Measurements from ENCODE around the gene MDC1. TPM values are rescaled to one million over a fixed set of nuclear protein-coding genes. Genes with fewer than 3 reads are reported as not detected.
"Not testable (repeated sequence)": the region's sequence is repeated elsewhere in the genome, so short reads cannot be mapped to it uniquely, and the experiment has no call there.

Gene MDC1
- polyA plus RNA-seq, 1 of the 3 experiments (the other 2 are of a cell fraction) = 10.4 TPM

DNA sequence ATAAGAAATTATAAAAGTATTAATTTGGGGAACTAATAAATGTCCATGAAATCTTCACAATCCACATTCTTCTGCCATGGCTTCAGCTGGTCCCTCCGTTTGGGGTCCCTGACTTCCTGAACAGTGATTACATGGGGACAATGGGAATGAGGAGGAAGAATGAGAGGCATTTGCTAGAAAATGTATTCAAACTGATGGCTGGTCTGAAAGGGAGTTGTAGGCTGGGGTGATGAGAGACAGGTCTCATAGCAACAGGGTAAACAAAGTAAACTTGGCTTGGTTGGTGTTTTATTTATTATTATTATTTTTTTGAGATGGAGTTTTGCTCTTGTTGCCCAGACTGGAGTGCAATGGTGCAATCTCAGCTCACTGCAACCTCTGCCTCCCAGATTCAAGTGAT lies 48.4 kb upstream of the MDC1 start:
- H3K27me3 ChIP-seq (ENCODE audit: insufficient read depth); H3K79me2 ChIP-seq (ENCODE audit: insufficient read depth); POLR2A ChIA-PET; H3K9me2 ChIP-seq; H3K4me3 ChIP-seq (ENCODE audit: low read depth in 2 of 2, low read length in 1 of 2); H4K20me1 ChIP-seq (ENCODE audit: insufficient read depth); H3K9ac ChIP-seq; H2AFZ ChIP-seq (ENCODE audit: low read depth); H3K27ac ChIP-seq (ENCODE audit: low read depth in 2 of 2, low read length in 1 of 2); H3K4me2 ChIP-seq; H3K36me3 ChIP-seq (replicated peaks in 1 of 2; ENCODE audit: control insufficient read depth in 1 of 2, insufficient read depth in 2 of 2, low read length in 1 of 2); H3K9me3 ChIP-seq; DNase-seq: not testable (repeated sequence)
- CTCF ChIA-PET = interaction anchor here (1.6 kb wide), 1 partner anchor 11 kb away, joined by 4 read pairs; no protein-coding TSS in a partner anchor
- 80% methylated on average over 1 of the region's 1 CpG for WGBS (ENCODE audit: low lambda C conversion rate)
- Histone ChIP-seq H3K4me1 (ENCODE audit: control insufficient read depth in 1 of 2, insufficient read depth in 2 of 2, low read depth in 1 of 2, low read length in 1 of 2) (peaks cover 34% of the 10 kb centered on the region in 2 experiments), H3F3A (replicated peaks; ENCODE audit: insufficient read depth) (peaks cover 31% of the 10 kb centered on the region)

DNA sequence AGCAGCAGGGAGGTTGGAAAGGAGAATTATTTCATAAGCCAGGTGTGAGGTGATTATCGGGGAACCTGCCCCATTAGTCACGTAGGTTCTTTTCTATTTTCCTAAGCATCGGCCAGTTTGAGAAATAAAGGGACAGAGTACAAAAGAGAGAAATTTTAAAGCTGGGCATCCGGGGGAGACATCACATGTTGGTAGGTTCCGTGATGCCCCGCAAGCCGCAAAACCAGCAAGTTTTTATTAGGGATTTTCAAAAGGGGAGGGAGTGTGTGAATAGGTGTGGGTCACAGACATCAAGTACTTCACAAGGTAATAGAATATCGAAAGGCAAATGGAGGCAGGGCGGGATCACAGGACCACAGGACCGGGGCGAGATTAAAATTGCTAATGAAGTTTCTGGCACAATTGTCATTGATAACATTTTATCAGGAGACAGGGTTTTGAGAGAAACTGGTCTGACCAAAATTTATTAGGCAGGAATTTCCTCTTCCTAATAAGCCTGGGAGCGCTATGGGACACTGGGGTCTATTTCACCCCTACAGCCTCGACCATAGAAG lies 47.5 kb upstream of the MDC1 start:
- H4K20me1 ChIP-seq (ENCODE audit: insufficient read depth); H3K79me2 ChIP-seq (ENCODE audit: insufficient read depth); POLR2A ChIA-PET; H3K36me3 ChIP-seq (replicated peaks in 1 of 2; ENCODE audit: control insufficient read depth in 1 of 2, insufficient read depth in 2 of 2, low read length in 1 of 2); H3K9me3 ChIP-seq; H3K9me2 ChIP-seq; DNase-seq; H2AFZ ChIP-seq (ENCODE audit: low read depth); H3K4me3 ChIP-seq (ENCODE audit: low read depth in 2 of 2, low read length in 1 of 2); H3K27me3 ChIP-seq (ENCODE audit: insufficient read depth): not testable (repeated sequence)
- Histone ChIP-seq H3K9ac (peak overlapping the region; percentile 53; the same call in 1 of the 2 replicates), H3F3A (replicated peaks; ENCODE audit: insufficient read depth) (peaks cover 33% of the 10 kb centered on the region), H3K4me1 (ENCODE audit: control insufficient read depth in 1 of 2, insufficient read depth in 2 of 2, low read depth in 1 of 2, low read length in 1 of 2) (peaks cover 25 to 26% of the 10 kb centered on the region in 2 experiments; a peak in 3 of 4 replicates), H3K4me2 (peak overlapping the region; percentile 66; the same call in 1 of the 2 replicates), H3K27ac (ENCODE audit: low read depth in 2 of 2, low read length in 1 of 2) (peak overlapping the region; percentile 80 to 85)
- WGBS (ENCODE audit: low lambda C conversion rate) = 89% methylated on average over 13 of the region's 13 CpGs
- CTCF ChIA-PET = interaction anchor here (2.0 kb wide), 1 partner anchor 10 kb away, joined by 5 read pairs; no protein-coding TSS in a partner anchor

DNA sequence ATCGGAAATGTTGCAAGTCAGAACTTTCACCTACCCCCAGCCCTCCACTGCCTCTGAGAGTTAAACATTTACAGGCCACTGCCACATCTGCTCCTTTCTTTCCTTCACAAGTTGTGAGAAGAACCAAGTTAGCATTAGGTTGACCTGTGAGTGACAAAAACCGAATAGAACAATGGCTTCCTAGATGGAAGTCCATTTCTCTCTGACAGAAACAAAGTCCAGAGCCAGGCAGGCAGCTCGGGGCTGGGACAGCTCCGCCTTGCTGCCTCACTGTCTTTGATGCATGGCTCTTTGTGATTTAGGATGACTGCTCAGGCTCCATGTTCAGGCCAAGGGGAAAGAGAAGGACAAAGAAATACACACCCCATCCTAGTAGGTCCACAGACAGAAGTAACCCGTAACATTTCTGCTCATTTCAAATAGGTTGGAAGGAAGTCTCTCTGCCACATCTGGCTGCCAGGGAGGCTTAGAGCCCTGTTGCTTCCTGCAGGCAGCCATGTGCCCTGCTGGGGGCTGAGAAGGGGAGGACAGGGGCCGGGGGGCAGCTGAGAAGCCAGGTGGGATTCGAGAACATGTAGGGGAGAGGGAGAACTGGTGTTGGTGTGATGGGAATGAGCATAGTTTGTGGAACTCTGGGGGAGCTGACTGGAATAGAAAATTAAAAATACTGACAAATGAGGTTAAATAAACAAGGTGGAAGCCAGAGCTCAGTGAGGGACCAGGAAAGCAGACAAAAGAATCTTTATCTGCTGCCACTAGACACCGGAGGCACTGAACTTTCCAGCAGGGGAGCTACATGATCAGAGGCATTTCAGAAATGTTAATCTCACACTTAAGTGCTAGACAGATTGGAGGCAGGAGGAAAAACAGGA lies 46.8 kb upstream of the MDC1 start:
- H4K20me1 ChIP-seq (ENCODE audit: insufficient read depth) = no peaks in the 10 kb centered on the region
- H3K4me3 ChIP-seq (ENCODE audit: low read depth in 2 of 2, low read length in 1 of 2) = no peak overlapping the region
- peak overlapping the region; percentile 53 for H3K9ac ChIP-seq
- no peaks in the 10 kb centered on the region for H3K79me2 ChIP-seq (ENCODE audit: insufficient read depth)
- H3K4me2 ChIP-seq = peak overlapping the region; percentile 66
- ChIA-PET CTCF (interaction anchor here (0.9 to 2.0 kb wide), 2 partner anchors 9 to 64 kb away, joined by 3 to 5 read pairs; no protein-coding TSS in a partner anchor), POLR2A (no interaction called here)
- no peak for DNase-seq
- peaks cover 18 to 24% of the 10 kb centered on the region in 2 experiments; a peak in 3 of 4 replicates for H3K4me1 ChIP-seq (ENCODE audit: control insufficient read depth in 1 of 2, insufficient read depth in 2 of 2, low read depth in 1 of 2, low read length in 1 of 2)
- WGBS (ENCODE audit: low lambda C conversion rate) = 52% methylated on average over 8 of the region's 8 CpGs
- H3F3A ChIP-seq (replicated peaks; ENCODE audit: insufficient read depth) = peaks cover 34% of the 10 kb centered on the region
- no peaks in the 10 kb centered on the region for H3K9me3 ChIP-seq
- peak overlapping the region; percentile 75 for H2AFZ ChIP-seq (ENCODE audit: low read depth)
- H3K27me3 ChIP-seq (ENCODE audit: insufficient read depth) = no peaks in the 10 kb centered on the region
- H3K9me2 ChIP-seq = no peaks in the 10 kb centered on the region
- H3K27ac ChIP-seq (ENCODE audit: low read depth in 2 of 2, low read length in 1 of 2) = peak overlapping the region; percentile 80 to 85
- no peaks in the 10 kb centered on the region for H3K36me3 ChIP-seq (replicated peaks in 1 of 2; ENCODE audit: control insufficient read depth in 1 of 2, insufficient read depth in 2 of 2, low read length in 1 of 2)
- TF ChIP-seq, protein P1, sequence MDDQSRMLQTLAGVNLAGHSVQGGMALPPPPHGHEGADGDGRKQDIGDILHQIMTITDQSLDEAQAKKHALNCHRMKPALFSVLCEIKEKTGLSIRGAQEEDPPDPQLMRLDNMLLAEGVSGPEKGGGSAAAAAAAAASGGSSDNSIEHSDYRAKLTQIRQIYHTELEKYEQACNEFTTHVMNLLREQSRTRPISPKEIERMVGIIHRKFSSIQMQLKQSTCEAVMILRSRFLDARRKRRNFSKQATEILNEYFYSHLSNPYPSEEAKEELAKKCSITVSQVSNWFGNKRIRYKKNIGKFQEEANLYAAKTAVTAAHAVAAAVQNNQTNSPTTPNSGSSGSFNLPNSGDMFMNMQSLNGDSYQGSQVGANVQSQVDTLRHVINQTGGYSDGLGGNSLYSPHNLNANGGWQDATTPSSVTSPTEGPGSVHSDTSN (IDR thresholded peaks at IDR 0.05) = peak; percentile 78
- TF ChIP-seq, protein P2, sequence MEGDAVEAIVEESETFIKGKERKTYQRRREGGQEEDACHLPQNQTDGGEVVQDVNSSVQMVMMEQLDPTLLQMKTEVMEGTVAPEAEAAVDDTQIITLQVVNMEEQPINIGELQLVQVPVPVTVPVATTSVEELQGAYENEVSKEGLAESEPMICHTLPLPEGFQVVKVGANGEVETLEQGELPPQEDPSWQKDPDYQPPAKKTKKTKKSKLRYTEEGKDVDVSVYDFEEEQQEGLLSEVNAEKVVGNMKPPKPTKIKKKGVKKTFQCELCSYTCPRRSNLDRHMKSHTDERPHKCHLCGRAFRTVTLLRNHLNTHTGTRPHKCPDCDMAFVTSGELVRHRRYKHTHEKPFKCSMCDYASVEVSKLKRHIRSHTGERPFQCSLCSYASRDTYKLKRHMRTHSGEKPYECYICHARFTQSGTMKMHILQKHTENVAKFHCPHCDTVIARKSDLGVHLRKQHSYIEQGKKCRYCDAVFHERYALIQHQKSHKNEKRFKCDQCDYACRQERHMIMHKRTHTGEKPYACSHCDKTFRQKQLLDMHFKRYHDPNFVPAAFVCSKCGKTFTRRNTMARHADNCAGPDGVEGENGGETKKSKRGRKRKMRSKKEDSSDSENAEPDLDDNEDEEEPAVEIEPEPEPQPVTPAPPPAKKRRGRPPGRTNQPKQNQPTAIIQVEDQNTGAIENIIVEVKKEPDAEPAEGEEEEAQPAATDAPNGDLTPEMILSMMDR (IDR thresholded peaks at IDR 0.05) = peak; percentile 26
- TF ChIP-seq MXI1 (IDR thresholded peaks at IDR 0.05; ENCODE audit: low read depth, low read length) (no peak), FOSL2 (IDR thresholded peaks at IDR 0.05; ENCODE audit: borderline replicate concordance, low read depth) (no peak), RAD21 (IDR thresholded peaks at IDR 0.05; ENCODE audit: low read length) (no peak), EP300 (IDR thresholded peaks at IDR 0.05; ENCODE audit: borderline replicate concordance in 1 of 2, low read depth in 1 of 2, low read length in 1 of 2) (0 out of 4 replicates have a peak, but pooled peaks of 1 of the 2 experiments have one; percentile 19), SIN3A (IDR thresholded peaks at IDR 0.05; ENCODE audit: borderline replicate concordance, low read depth, low read length) (no peak), MEF2A (IDR thresholded peaks at IDR 0.05; ENCODE audit: borderline replicate concordance, low read depth) (no peak)
- TF ChIP-seq, protein P3, sequence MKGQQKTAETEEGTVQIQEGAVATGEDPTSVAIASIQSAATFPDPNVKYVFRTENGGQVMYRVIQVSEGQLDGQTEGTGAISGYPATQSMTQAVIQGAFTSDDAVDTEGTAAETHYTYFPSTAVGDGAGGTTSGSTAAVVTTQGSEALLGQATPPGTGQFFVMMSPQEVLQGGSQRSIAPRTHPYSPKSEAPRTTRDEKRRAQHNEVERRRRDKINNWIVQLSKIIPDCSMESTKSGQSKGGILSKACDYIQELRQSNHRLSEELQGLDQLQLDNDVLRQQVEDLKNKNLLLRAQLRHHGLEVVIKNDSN (IDR thresholded peaks at IDR 0.05; ENCODE audit: borderline replicate concordance, low read depth) = no peak
- TF ChIP-seq, protein P4, sequence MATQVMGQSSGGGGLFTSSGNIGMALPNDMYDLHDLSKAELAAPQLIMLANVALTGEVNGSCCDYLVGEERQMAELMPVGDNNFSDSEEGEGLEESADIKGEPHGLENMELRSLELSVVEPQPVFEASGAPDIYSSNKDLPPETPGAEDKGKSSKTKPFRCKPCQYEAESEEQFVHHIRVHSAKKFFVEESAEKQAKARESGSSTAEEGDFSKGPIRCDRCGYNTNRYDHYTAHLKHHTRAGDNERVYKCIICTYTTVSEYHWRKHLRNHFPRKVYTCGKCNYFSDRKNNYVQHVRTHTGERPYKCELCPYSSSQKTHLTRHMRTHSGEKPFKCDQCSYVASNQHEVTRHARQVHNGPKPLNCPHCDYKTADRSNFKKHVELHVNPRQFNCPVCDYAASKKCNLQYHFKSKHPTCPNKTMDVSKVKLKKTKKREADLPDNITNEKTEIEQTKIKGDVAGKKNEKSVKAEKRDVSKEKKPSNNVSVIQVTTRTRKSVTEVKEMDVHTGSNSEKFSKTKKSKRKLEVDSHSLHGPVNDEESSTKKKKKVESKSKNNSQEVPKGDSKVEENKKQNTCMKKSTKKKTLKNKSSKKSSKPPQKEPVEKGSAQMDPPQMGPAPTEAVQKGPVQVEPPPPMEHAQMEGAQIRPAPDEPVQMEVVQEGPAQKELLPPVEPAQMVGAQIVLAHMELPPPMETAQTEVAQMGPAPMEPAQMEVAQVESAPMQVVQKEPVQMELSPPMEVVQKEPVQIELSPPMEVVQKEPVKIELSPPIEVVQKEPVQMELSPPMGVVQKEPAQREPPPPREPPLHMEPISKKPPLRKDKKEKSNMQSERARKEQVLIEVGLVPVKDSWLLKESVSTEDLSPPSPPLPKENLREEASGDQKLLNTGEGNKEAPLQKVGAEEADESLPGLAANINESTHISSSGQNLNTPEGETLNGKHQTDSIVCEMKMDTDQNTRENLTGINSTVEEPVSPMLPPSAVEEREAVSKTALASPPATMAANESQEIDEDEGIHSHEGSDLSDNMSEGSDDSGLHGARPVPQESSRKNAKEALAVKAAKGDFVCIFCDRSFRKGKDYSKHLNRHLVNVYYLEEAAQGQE (IDR thresholded peaks at IDR 0.05; ENCODE audit: low read depth, low read length) = no peak

Measured in SK-N-SH (cell line).